22Rv1 (cell line): Measurements from ENCODE around the gene GDPD4.

Experiments
- H3K27ac ChIP-seq: fragments of 450-650 bp; 2 replicates; pipeline ENCODE4 v1.5.1; 2017
- ZFX ChIP-seq: fragments of 450-650 bp; IDR thresholded peaks from 2 replicates; pipeline ENCODE4 v1.6.1; 2017; ENCODE audit warnings: antibody characterized with exemption, borderline replicate concordance
- TF ChIP-seq, protein P1 (sequence below): fragments of 450-650 bp; IDR thresholded peaks from 2 replicates; pipeline ENCODE4 v1.5.1; 2017; ENCODE audit warnings: mild to moderate bottlenecking

GDPD4 gene

DNA sequence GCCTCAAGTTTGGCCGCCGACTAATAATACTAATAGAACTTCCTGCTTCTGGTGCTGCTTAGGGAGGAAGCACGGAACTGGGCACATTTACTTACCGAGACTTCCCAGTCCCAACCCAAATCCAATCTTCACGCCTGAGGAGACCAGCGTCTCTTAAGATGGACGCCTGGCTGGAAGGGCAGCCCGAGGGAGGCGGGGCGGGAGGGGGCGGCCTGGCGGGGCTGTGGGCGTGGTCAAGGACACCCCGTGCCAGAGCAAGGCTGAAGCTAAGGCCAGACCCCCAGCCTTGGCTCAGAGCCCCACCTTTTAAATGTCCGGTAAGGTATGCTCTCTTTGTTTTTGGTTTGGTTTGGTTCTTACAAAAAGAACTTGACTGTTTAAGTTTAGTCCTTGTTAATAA, at the start of gene GDPD4:
Gene GDPD4 (minus strand): TSS at position 177 of the 400 bp plus-strand sequence. CDS start 16,549 bp downstream, outside the sequence.
- TF ChIP-seq, protein P1, sequence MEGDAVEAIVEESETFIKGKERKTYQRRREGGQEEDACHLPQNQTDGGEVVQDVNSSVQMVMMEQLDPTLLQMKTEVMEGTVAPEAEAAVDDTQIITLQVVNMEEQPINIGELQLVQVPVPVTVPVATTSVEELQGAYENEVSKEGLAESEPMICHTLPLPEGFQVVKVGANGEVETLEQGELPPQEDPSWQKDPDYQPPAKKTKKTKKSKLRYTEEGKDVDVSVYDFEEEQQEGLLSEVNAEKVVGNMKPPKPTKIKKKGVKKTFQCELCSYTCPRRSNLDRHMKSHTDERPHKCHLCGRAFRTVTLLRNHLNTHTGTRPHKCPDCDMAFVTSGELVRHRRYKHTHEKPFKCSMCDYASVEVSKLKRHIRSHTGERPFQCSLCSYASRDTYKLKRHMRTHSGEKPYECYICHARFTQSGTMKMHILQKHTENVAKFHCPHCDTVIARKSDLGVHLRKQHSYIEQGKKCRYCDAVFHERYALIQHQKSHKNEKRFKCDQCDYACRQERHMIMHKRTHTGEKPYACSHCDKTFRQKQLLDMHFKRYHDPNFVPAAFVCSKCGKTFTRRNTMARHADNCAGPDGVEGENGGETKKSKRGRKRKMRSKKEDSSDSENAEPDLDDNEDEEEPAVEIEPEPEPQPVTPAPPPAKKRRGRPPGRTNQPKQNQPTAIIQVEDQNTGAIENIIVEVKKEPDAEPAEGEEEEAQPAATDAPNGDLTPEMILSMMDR = no peak
- no peak for TF ChIP-seq ZFX

GRCh38 chr11:77347948-77348347, 46.5 kb upstream of the GDPD4 start:
- no peak overlapping the region for H3K27ac ChIP-seq
- TF ChIP-seq ZFX = no peak
- TF ChIP-seq, protein P1 = no peak

More for the DNA sequence above, at the start of gene GDPD4:
- H3K27ac ChIP-seq = no peak within 1 kb of the TSS

GRCh38 chr11:77346906-77347603, 45.6 kb upstream of the GDPD4 start:
- TF ChIP-seq, protein P1 = no peak
- TF ChIP-seq ZFX = no peak
- no peak overlapping the region for H3K27ac ChIP-seq

GRCh38 chr11:77345621-77346020, 44.1 kb upstream of the GDPD4 start:
- H3K27ac ChIP-seq = no peak overlapping the region
- TF ChIP-seq, protein P1 = no peak
- TF ChIP-seq ZFX = no peak

DNA sequence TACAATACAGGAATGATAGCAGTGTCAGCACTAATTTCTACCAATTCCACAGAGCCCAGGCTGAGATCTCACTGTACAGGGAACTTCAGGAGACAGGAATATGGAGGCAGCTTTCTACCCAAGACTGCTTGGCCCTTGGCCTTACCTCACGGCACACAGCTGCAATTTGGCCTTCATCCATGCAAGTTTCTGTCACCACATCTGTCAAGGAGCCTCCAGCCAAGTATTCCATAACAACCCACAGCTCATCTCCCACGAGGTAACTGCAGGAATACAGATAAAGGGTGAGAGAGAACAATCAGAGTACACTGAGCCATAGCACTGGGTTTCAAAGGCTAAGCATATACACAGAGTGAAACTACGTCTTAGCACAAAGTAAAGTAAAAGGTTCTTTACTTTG, 39.0 kb upstream of the GDPD4 start:
- TF ChIP-seq, protein P1 = no peak
- TF ChIP-seq ZFX = no peak
- H3K27ac ChIP-seq = no peak overlapping the region

GRCh38 chr11:77332259-77332658, 30.8 kb upstream of the GDPD4 start:
- TF ChIP-seq, protein P1 = no peak
- TF ChIP-seq ZFX = no peak
- H3K27ac ChIP-seq = no peak overlapping the region

DNA sequence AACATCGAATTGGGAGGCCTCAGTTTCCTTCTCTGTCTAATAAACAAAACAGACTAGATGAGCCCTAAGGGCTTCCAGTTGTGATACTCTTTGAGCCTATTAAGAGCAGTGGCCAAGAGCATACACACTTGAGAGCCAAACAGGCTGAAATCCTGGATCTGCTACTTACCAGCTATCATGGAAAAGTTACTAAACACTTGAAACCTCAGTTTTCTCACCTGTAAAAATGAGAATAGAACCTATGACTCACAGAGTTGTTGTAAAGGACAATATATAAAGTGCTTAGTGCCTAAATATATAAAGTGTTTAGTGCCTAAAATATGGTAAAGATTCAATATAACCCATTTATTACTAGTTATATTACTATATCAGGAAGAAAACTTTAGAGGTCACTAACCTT, 23.7 kb upstream of the GDPD4 start:
- no peak overlapping the region for H3K27ac ChIP-seq
- no peak for TF ChIP-seq ZFX
- TF ChIP-seq, protein P1 = no peak
